ENCODE results near the gene ZNF774. TPM values are rescaled to one million over a fixed set of nuclear protein-coding genes. Genes with fewer than 3 reads are reported as not detected.

The ZNF774 gene
- total RNA-seq, 1 donor from 2014 or later, result 3.3 TPM

DNA sequence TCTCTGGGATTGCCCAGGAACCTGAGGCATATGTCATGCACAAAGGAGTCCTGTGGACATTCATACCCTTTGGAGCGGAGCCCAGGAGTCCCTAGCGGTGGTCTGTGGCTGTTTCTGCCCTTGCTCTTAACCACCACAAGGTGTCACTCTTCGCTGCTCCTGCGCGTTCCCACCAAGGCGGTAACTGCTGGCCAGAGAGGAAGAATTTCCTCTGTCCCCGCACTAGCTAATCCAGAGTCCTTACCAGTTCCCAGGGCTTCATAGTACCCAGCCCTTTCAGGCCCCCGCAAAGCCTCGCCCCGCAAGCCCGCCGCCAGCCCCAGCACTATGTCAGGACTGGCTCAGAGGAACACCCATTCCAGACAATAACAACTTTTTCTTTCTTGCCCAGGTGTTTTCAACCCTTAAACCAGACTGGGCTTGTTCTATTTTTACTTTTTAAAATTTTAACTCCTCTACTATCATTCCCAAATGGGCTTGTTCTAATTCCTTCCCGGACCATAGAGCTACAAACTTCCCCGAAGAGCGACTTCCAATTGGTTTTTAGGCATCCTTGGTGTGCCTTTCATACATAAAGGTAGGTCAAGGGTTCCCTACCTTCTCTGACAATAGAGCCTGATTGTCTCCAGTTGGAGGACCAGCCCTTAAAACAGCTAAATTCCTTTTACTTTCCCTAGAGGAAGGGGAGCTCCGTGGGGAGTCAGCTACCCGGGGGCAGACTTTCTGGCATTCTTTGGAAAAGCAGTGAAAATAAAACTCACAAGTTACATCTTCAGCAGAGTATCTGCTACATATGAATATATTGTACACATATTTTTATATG is 31.8 kb upstream of the ZNF774 start:
- peaks cover 11% of the 10 kb centered on the region for H3K4me1 ChIP-seq (ENCODE audit: insufficient read depth, low read length)
- H3K9ac ChIP-seq (ENCODE audit: low read length), result peak overlapping the region; percentile 54
- H3K9me3 ChIP-seq (ENCODE audit: insufficient read depth, low read depth, low read length), result no peaks in the 10 kb centered on the region
- H3K4me3 ChIP-seq (ENCODE audit: insufficient read depth, low read depth, low read length), result no peak overlapping the region
- FAIRE-seq (peak; percentile 82), DNase-seq (ENCODE audit: low read depth) (peak; percentile 78)
- H3K27ac ChIP-seq (ENCODE audit: low read depth, low read length), result no peak overlapping the region
- H4K20me1 ChIP-seq (ENCODE audit: insufficient read depth, low read length), result no peaks in the 10 kb centered on the region
- Mint-ChIP-seq H3K27me3 (ENCODE audit: low read depth, unreplicated experiment) (no peaks in the 10 kb centered on the region), H3K4me3 (ENCODE audit: unreplicated experiment) (peak overlapping the region; percentile 59), H3K27ac (ENCODE audit: unreplicated experiment) (no peak overlapping the region), H3K4me1 (ENCODE audit: low read depth, unreplicated experiment) (peaks cover 9% of the 10 kb centered on the region), H3K9me3 (ENCODE audit: unreplicated experiment) (no peaks in the 10 kb centered on the region), H3K36me3 (ENCODE audit: low read depth, unreplicated experiment) (no peaks in the 10 kb centered on the region)
- H3K4me2 ChIP-seq (ENCODE audit: low read length), result peak overlapping the region; percentile 70
- H2AFZ ChIP-seq (ENCODE audit: low read depth, low read length), result peak overlapping the region; percentile 22
- H3K27me3 ChIP-seq (ENCODE audit: insufficient read depth, low read length), result no peaks in the 10 kb centered on the region
- H3K79me2 ChIP-seq (ENCODE audit: insufficient read depth, low read length), result no peaks in the 10 kb centered on the region
- TF ChIP-seq, protein P1, sequence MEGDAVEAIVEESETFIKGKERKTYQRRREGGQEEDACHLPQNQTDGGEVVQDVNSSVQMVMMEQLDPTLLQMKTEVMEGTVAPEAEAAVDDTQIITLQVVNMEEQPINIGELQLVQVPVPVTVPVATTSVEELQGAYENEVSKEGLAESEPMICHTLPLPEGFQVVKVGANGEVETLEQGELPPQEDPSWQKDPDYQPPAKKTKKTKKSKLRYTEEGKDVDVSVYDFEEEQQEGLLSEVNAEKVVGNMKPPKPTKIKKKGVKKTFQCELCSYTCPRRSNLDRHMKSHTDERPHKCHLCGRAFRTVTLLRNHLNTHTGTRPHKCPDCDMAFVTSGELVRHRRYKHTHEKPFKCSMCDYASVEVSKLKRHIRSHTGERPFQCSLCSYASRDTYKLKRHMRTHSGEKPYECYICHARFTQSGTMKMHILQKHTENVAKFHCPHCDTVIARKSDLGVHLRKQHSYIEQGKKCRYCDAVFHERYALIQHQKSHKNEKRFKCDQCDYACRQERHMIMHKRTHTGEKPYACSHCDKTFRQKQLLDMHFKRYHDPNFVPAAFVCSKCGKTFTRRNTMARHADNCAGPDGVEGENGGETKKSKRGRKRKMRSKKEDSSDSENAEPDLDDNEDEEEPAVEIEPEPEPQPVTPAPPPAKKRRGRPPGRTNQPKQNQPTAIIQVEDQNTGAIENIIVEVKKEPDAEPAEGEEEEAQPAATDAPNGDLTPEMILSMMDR (IDR thresholded peaks at IDR 0.05; ENCODE audit: insufficient read depth, low read depth, low read length), result peak; percentile 100
- TF ChIP-seq EZH2 (IDR thresholded peaks at IDR 0.05; ENCODE audit: insufficient read depth, low read length), result no peak
- H3K36me3 ChIP-seq (ENCODE audit: insufficient read depth, low read length), result no peaks in the 10 kb centered on the region

DNA sequence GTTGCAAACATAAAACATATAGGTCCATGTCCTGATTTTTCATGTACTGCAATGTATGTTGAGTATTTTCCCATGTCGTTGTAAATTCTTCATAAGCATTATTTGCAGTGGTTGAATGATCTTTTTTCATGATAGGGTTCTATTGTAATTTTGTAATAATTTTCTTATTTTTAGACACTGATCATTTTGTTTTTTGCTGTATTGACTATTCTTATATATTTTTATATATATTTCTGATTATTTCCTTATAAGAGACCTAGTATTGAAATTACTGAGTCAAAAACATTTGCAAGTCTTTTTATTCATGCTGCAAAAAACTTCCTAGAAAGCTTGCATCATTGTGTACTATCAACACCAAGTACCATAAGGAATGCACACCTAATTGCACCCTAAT is 31.2 kb upstream of the ZNF774 start:
- H4K20me1 ChIP-seq (ENCODE audit: insufficient read depth, low read length), result no peaks in the 10 kb centered on the region
- H3K4me1 ChIP-seq (ENCODE audit: insufficient read depth, low read length), result peaks cover 7% of the 10 kb centered on the region
- no peaks in the 10 kb centered on the region for H3K79me2 ChIP-seq (ENCODE audit: insufficient read depth, low read length)
- Mint-ChIP-seq H3K4me1 (ENCODE audit: low read depth, unreplicated experiment) (peaks cover 5% of the 10 kb centered on the region), H3K27ac (ENCODE audit: unreplicated experiment) (no peak overlapping the region), H3K27me3 (ENCODE audit: low read depth, unreplicated experiment) (no peaks in the 10 kb centered on the region), H3K36me3 (ENCODE audit: low read depth, unreplicated experiment) (no peaks in the 10 kb centered on the region), H3K9me3 (ENCODE audit: unreplicated experiment) (no peaks in the 10 kb centered on the region), H3K4me3 (ENCODE audit: unreplicated experiment) (no peak overlapping the region)
- DNase-seq (ENCODE audit: low read depth) (no peak), FAIRE-seq (no peak)
- H3K9ac ChIP-seq (ENCODE audit: low read length), result no peak overlapping the region
- no peaks in the 10 kb centered on the region for H3K36me3 ChIP-seq (ENCODE audit: insufficient read depth, low read length)
- TF ChIP-seq, protein P1 (IDR thresholded peaks at IDR 0.05; ENCODE audit: insufficient read depth, low read depth, low read length), result no peak
- no peak for TF ChIP-seq EZH2 (IDR thresholded peaks at IDR 0.05; ENCODE audit: insufficient read depth, low read length)
- no peaks in the 10 kb centered on the region for H3K27me3 ChIP-seq (ENCODE audit: insufficient read depth, low read length)
- H3K9me3 ChIP-seq (ENCODE audit: insufficient read depth, low read depth, low read length), result no peaks in the 10 kb centered on the region
- H3K4me2 ChIP-seq (ENCODE audit: low read length), result no peak overlapping the region
- H3K27ac ChIP-seq (ENCODE audit: low read depth, low read length), result no peak overlapping the region
- H3K4me3 ChIP-seq (ENCODE audit: insufficient read depth, low read depth, low read length), result no peak overlapping the region
- H2AFZ ChIP-seq (ENCODE audit: low read depth, low read length), result no peak overlapping the region

DNA sequence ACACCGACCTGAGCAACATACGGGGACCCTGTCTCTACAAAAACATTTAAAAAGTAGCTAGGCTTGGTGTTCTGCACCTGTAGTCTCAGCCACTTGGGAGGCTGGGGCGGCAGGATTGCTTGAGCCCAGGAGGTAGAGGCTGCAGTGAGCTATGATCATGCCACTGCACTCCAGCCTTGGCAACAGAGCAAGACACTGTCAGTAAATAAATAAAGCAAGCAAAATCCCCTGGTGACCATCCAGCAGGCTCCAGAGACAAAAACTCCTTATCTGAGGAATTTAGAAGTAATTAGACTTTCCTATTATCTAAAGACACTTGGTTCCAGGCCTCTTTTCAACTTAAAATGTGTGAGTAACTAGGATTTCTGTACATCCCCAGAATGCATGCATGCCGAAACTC is 29.5 kb upstream of the ZNF774 start:
- Histone ChIP-seq H3K4me2 (ENCODE audit: low read length) (no peak overlapping the region), H3K79me2 (ENCODE audit: insufficient read depth, low read length) (no peaks in the 10 kb centered on the region), H3K9ac (ENCODE audit: low read length) (no peak overlapping the region), H2AFZ (ENCODE audit: low read depth, low read length) (peak overlapping the region; percentile 3), H3K4me3 (ENCODE audit: insufficient read depth, low read depth, low read length) (no peak overlapping the region), H3K9me3 (ENCODE audit: insufficient read depth, low read depth, low read length) (no peaks in the 10 kb centered on the region), H3K36me3 (ENCODE audit: insufficient read depth, low read length) (no peaks in the 10 kb centered on the region), H3K27ac (ENCODE audit: low read depth, low read length) (no peak overlapping the region), H3K4me1 (ENCODE audit: insufficient read depth, low read length) (peaks cover 7% of the 10 kb centered on the region), H3K27me3 (ENCODE audit: insufficient read depth, low read length) (no peaks in the 10 kb centered on the region), H4K20me1 (ENCODE audit: insufficient read depth, low read length) (no peaks in the 10 kb centered on the region)
- H3K9me3 Mint-ChIP-seq (ENCODE audit: unreplicated experiment), result no peaks in the 10 kb centered on the region
- no peak for TF ChIP-seq EZH2 (IDR thresholded peaks at IDR 0.05; ENCODE audit: insufficient read depth, low read length)
- TF ChIP-seq, protein P1 (IDR thresholded peaks at IDR 0.05; ENCODE audit: insufficient read depth, low read depth, low read length), result no peak
- no peaks in the 10 kb centered on the region for H3K27me3 Mint-ChIP-seq (ENCODE audit: low read depth, unreplicated experiment)
- H3K4me3 Mint-ChIP-seq (ENCODE audit: unreplicated experiment), result no peak overlapping the region
- DNase-seq (ENCODE audit: low read depth), result peak; percentile 33
- H3K36me3 Mint-ChIP-seq (ENCODE audit: low read depth, unreplicated experiment), result no peaks in the 10 kb centered on the region
- H3K27ac Mint-ChIP-seq (ENCODE audit: unreplicated experiment), result no peak overlapping the region
- peaks cover 5% of the 10 kb centered on the region for H3K4me1 Mint-ChIP-seq (ENCODE audit: low read depth, unreplicated experiment)
- FAIRE-seq, result no peak

Data from astrocyte (in vitro differentiated cells and primary cell).